ENCODE results near the gene SMARCD3.

SMARCD3 gene

DNA sequence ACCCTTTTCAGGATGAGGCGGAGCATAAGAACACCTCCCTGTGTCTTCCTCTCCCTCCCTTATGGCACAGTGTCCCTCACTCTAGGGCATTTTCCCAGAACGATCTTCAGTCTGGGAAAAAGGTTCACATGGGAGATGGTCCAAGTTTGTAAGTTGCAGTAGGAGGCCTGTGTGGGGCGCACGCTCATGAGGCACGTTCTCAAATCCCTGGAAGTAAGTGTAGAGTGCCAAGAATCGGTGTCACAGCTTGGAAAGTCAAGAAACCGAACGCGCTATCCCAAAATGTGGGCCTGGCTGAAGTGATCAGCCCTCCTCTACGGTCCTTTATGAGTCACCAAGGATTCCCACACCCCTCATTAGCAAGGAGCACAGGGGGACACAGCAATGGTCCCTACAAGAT lies 23.9 kb upstream of the SMARCD3 start:
- DNase-seq = no peak

- peak; percentile 8 for DNase-seq
These were observed 23.3 kb upstream of the SMARCD3 start for GRCh38 chr7:151271699-151272355.

- no peak for DNase-seq
These were observed 21.0 kb upstream of the SMARCD3 start for GRCh38 chr7:151269511-151269910.

DNA sequence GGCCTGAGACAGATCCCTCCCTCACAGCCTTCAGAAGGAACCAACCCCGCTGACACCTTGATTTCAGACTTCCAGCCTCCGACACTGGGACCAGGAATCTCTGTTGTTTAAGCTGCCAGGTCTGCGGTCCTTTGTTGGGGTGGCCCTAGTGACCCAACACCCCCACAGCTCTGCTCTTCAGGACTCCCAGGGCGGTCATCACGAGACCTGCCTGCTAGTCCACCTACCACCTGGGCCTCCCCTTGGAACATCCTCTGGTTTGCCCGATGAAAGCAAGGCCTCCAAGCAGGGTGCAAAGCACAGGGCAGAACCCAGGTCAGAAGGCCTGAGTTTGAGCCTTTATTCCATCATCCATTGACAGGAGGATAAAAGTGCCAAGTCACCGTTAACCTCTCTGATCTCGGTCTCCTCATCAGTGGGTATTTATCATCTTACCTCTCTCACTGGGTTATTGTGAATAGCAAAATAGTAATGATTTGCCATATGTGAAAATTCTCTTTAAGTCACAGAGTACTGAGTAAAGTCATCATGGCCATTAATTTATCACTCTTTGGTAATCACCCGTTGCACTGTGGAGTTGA lies 16.9 kb upstream of the SMARCD3 start:
- no peak for DNase-seq

GRCh38 chr7:151264615-151265014 lies 16.1 kb upstream of the SMARCD3 start:
- DNase-seq = no peak

DNA sequence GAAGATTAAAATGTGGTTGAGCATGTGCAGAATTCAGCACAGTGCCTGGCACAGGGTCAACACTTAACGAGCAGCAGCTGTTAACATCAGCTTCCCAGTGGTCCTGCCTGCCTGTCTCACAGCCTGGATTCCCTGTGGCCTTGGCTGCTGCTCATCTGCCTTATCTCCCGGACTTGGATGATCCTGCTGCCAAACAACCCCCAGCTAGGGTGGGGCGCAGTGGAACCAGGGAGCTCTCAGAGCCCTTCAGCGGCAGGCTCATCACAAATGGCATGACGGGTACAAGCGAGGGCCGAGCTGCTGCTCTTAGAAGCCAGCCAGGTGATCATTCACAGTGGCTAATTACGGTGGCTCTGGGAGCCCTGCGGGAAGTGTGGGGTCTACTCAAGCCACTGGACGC lies 13.0 kb upstream of the SMARCD3 start:
- DNase-seq = no peak

DNA sequence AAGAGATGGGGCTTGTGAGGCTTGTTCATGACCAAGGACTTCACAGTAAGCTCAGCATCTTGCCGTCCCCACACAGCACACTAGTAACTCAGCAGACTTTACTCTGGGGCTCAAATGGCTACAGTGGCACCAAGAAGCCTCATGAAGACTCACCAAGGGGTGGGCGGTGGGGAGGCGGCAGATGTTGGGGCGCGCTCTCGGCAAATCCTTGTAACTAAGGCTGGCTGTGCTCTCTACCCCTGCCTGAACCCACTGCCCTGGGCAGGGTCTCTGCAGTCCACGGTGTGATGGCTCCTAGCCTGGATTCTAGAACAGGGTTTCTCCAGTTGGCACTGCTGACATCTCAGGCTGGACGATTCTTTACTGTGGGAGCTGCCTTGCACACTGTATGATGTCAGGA lies 12.4 kb upstream of the SMARCD3 start:
- no peak for DNase-seq

DNA sequence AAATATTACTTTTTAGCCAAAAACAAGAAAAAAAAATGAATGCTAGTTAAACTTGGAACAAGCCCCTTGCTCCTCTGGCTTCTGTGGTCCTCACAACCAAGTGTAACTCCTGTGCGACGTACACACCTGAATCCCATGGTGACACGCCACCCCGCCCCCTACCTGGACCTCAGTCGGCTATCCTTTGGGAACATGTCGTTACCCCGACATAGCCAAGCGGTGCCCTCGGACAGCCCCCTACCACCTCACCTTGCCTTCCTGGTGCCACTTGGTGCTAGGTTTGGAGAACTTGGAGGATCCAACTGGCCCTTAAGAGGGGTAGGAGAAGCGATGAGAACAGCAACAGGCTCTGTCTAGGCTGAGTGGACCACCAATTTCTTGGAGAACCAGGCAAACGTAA lies 12.0 kb upstream of the SMARCD3 start:
- DNase-seq = no peak

- no peak for DNase-seq
These were observed 9.5 kb upstream of the SMARCD3 start for GRCh38 chr7:151257990-151258389.

DNA sequence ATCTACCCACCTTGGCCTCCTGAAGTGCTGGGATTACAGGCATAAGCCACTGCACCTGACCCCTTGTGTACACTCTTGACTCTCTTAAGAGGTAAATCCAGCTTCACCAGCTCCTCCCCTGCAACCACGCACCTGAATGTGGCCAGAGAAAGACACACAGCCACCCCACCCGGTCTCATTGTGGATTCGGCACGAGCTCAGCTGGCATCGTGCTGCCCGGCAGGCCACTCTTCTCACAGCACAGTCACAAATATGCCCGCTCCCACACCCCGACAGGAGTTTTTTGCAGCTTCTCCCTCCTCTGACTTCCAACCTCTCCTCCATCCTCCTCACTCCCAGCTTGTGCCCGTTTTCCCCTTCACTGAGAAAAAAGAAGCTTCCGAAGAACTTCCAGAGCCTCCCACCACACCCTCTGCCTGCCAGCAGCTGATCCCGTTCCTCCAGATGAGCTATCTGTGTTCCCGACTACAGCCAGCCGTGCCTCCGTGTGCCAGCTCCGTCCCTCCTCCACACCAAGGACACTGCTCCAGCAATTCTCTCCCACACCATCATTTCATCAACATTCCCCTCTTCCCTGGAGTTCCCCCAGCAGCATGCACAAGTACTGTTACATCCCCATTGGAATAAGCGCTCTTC lies 8.0 kb upstream of the SMARCD3 start:
- no peak for DNase-seq

DNA sequence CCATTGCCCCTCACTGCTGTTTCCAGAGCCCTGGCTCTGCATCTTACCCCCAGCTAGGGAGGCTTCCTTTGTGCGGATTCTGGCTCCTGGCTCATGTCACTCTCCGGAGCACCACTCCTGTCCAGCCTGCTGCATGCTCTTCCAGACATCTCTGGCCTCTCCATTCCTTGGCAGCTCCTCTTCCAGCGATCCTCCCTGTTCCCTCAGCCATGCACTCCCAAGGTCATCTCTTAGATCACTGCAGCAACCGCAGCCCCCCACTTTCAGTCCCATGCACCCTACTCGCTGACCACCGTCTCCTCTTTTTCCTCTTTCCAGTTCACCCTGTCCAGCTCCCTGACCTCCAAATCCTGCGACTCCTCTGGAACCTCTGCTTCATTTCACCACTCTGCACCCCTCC lies 6.9 kb upstream of the SMARCD3 start:
- DNase-seq = no peak

- DNase-seq = no peak
These were observed 6.4 kb upstream of the SMARCD3 start for GRCh38 chr7:151254851-151255250.

- DNase-seq = no peak
These were observed 5.8 kb upstream of the SMARCD3 start for GRCh38 chr7:151254316-151254715.

DNA sequence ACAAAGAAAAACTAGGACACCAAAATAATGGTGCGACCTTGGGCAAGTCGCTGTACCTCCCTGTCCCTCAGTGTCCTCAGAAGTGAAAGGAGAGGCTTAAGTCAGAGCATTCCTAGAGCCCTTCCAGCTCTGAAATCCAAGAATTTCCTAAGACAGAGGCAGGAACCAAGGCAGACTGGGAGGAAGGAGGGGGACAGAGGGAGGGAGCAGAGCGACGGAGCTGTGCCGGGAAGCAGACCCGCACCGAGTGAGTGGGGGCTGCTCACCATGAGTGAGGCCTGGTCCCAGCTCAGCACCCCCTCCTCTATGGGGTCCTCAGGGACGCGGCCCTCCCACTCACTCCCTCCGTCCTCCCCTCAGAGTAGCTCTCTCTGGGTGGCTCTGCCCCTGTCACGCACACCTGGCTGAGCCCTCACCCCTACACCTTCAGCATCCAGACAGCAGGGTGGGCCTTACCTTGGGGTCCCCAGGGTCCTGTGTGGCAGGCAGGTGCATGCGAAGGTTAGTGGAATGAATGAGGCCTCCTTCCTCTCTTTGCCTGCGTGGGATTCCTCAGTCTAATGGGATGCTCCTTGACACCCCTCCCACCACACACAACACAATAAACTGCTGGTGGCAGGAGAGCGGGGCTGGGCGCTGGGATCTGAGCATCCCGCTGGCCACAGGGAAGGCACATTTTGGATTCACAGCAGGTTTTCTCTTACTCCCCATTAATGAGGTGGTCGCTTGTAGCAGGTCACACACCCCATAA lies 4.6 kb upstream of the SMARCD3 start:
- DNase-seq = no peak

DNA sequence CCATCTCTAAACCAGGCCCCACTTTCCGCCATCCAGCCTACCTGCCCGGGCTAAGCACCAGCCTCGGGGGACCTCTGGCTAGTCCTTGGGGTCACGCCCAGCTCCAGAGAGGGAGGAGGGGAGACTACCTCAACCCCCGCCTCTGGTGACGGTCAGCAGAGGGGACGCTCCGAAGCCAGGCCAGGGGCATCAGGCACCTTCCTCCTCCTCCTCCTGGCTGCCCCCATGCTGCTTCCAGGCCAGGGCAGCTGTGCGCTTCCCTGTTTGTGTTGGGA lies 4.0 kb upstream of the SMARCD3 start:
- no peak for DNase-seq

GRCh38 chr7:151251689-151252560 lies 3.4 kb upstream of the SMARCD3 start:
- peak; percentile 71 for DNase-seq

- no peak for DNase-seq
These were observed 2.8 kb upstream of the SMARCD3 start for GRCh38 chr7:151251328-151251688.

- DNase-seq = no peak
These were observed 2.0 kb upstream of the SMARCD3 start for GRCh38 chr7:151250181-151251132.

GRCh38 chr7:151249732-151250072 lies 1.2 kb upstream of the SMARCD3 start:
- peak; percentile 34 for DNase-seq

DNA sequence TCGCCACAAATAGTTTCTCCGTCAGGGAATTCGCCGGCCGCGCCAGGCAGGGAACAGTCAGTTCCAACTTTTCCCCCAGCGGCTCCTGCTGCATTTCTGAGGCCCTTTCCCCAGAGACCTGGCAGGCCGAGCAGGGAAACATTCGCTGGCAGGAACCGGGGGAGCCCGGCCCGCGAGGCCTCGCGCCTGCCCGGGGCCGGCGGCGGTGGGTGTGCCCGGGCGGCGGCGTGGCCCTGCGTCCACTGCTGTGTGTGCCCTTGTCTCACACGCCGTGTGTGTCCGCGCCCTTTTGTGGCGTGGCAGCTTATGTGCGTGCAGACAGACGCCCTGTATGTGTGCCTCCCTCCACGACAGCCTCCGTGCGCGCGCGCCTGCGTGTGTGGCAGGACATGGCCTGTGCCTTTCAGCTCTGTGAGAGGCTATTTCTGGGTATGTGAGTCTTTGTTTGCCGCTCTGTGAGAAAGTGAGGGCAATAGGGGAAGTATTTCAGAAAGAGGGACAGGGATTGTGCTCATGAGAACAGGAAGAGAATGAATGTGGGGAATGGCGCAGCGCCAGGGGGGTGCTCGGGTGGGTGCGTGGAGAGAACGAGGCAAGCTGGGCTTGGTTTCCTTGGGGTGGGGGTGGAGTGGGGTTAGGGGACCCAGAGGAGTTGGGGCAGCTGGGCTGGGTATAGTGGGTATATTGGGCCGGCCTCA lies 689 bp upstream of the SMARCD3 start:
- DNase-seq = no peak

- DNase-seq = peak; percentile 29
These were observed 716 bp downstream of the SMARCD3 start for GRCh38 chr7:151247611-151248345.
